Sigmoid colon (tissue), 7 donors: ENCODE measurements around the gene PITHD1. TPM values are rescaled to one million over a fixed set of nuclear protein-coding genes. Genes with fewer than 3 reads are reported as not detected.
A peak's percentile ranks its signal among the peaks of the same experiment; 100 is the strongest.
"Not testable (repeated sequence)": the region's sequence is repeated elsewhere in the genome, so short reads cannot be mapped to it uniquely, and the experiment has no call there.

Experiments used
- DNase-seq: peaks from one replicate; pipeline ENCODE4 v3.0.0-alpha.2; 2019
- H3K27ac ChIP-seq, 4 donors: fragments of 200-600 bp; sonication (generic); one replicate each; pipeline ENCODE4 v1.5.1; 2016 to 2019; ENCODE audit warnings: mild to moderate bottlenecking in 1 of 4
- H3K27me3 ChIP-seq, 3 donors: fragments of 200-600 bp; sonication (generic); one replicate each; pipeline ENCODE4 v1.5.1; 2019; ENCODE audit warnings: mild to moderate bottlenecking in 1 of 3
- H3K36me3 ChIP-seq, 4 donors: fragments of 200-600 bp; sonication (generic); one replicate each; pipeline ENCODE4 v1.5.1; 2016 to 2019
- H3K4me1 ChIP-seq, 4 donors: fragments of 200-600 bp; sonication (generic); one replicate each; pipeline ENCODE4 v1.5.1; 2017 to 2019
- H3K4me3 ChIP-seq, 4 donors: fragments of 200-600 bp; sonication (generic); one replicate each; pipeline ENCODE4 v1.5.1; 2017 to 2019; ENCODE audit warnings: mild to moderate bottlenecking in 2 of 4, moderate library complexity in 1 of 4
- H3K9me3 ChIP-seq, 4 donors: fragments of 200-600 bp in 3 of 4; sonication (generic) in 3 of 4; one replicate each; pipeline versions ENCODE4 v1.5.1 to v1.6.1; 2013 to 2019
- CTCF ChIP-seq, 4 experiments: fragments of 450-650 bp in 3 of 4; fragments of 200-600 bp in 1 of 4; IDR thresholded peaks; one replicate each; pipeline ENCODE4 v1.5.1; 2016 to 2019; ENCODE audit warnings: antibody characterized with exemption in 4 of 4, mild to moderate bottlenecking in 3 of 4, moderate library complexity in 2 of 4
- EP300 ChIP-seq, 4 donors: sonication (generic); formaldehyde crosslinking; IDR thresholded peaks; one replicate each; pipeline ENCODE4 v1.6.1; 2017; ENCODE audit warnings: antibody characterized with exemption in 4 of 4
- POLR2A ChIP-seq, 2 donors: fragments of 450-650 bp; IDR thresholded peaks; one replicate each; pipeline ENCODE4 v1.6.1; 2016; ENCODE audit warnings: antibody characterized with exemption in 2 of 2, mild to moderate bottlenecking in 2 of 2, moderate library complexity in 2 of 2
- POLR2AphosphoS5 ChIP-seq, 4 donors: sonication (generic); formaldehyde crosslinking; IDR thresholded peaks; one replicate each; pipeline ENCODE4 v1.6.1; 2017; ENCODE audit warnings: antibody characterized with exemption in 4 of 4
- WGBS, 2 donors: extraction: QIAGEN DNeasy Blood & Tissue Kit; methylation state at CpG; one replicate each; pipeline ENCODE4 v1.1.7; 2013; 5-methylcytosine and 5-hydroxymethylcytosine counted together
- intact Hi-C: fragments of 100-400 bp; cut with DNase I; formaldehyde crosslinking; loops from one replicate; pipeline ENCODE4 v1.15.1; 2023
- polyA plus RNA-seq, 3 donors: library from polyadenylated mRNA; stranded (reverse); fragments of 200-250 nt; gene quantifications; one replicate each; pipeline ENCODE4 v1.2.3, GENCODE V29; 2013
- total RNA-seq, 4 donors: library from RNA; depleted of rRNA; stranded (reverse); fragments of >200 nt; gene quantifications; one replicate each; pipeline ENCODE4 v1.1.0, GENCODE V29; 2016
- donor health status: healthy with polysubstance abuse.
- donor health status: Bipolar disorder and iron deficiency.
- donor health status: healthy.

PITHD1 gene
- 10 to 100 TPM; 47.9 to 78.7 (median 50.9) TPM for total RNA-seq
- polyA plus RNA-seq: 10 to 100 TPM; 41.2 to 47.2 (median 42.0) TPM

- H3K9me3 ChIP-seq: no peaks in the 10 kb centered on the region
- 0 to 1% methylated on average over 89 to 91 of the region's 91 CpGs for WGBS, 2 donors
- H3K4me1 ChIP-seq: peaks cover 0 to 36% (median 24%) of the 10 kb centered on the region in 4 donors
- peaks cover 0 to 31% (median 0%) of the 10 kb centered on the region in 4 donors for H3K36me3 ChIP-seq
- peak within 1 kb of the TSS; percentile 60 to 100 (median 82) for H3K4me3 ChIP-seq
- no peaks in the 10 kb centered on the region for H3K27me3 ChIP-seq
- peak; percentile 94 for DNase-seq
- peak within 1 kb of the TSS; percentile 80 to 96 (median 90) for H3K27ac ChIP-seq
- TF ChIP-seq POLR2AphosphoS5 (IDR thresholded peaks at IDR 0.05): peak; percentile 85 to 94 (median 93)
- TF ChIP-seq POLR2A (IDR thresholded peaks at IDR 0.05): peak; percentile 22 to 39
- TF ChIP-seq EP300 (IDR thresholded peaks at IDR 0.05): no peak
- no peak for TF ChIP-seq CTCF (IDR thresholded peaks at IDR 0.05)
- intact Hi-C loops: loop anchor here (10.0 kb wide), 2 partner anchors 87 to 337 kb away; partner anchors contain the start of genes FUCA1 and MYOM3
Observed at GRCh38 chr1:23777979-23778814, at the start of gene PITHD1. Gene PITHD1, plus strand, starts transcription at chr1:23778418. Its CDS starts 98 bp downstream, at chr1:23778516.

- TF ChIP-seq POLR2A (IDR thresholded peaks at IDR 0.05) (no peak), CTCF (IDR thresholded peaks at IDR 0.05) (no peak), EP300 (IDR thresholded peaks at IDR 0.05) (no peak), POLR2AphosphoS5 (IDR thresholded peaks at IDR 0.05) (no peak)
Observed at GRCh38 chr1:23732363-23733224, 45.6 kb upstream of the PITHD1 start.

GRCh38 chr1:23733281-23733680 lies 44.9 kb upstream of the PITHD1 start:
- H3K4me1 ChIP-seq, H3K36me3 ChIP-seq, H3K4me3 ChIP-seq, DNase-seq, intact Hi-C loops, H3K27me3 ChIP-seq, H3K27ac ChIP-seq, H3K9me3 ChIP-seq: not testable (repeated sequence)
- 28 to 77% methylated on average over 5 of the region's 5 CpGs for WGBS, 2 donors

More at GRCh38 chr1:23732363-23733224, 45.6 kb upstream of the PITHD1 start:
- no peak for DNase-seq
- no peaks in the 10 kb centered on the region for H3K27me3 ChIP-seq
- no peak overlapping the region for H3K27ac ChIP-seq
- WGBS, 2 donors: 70 to 87% methylated on average over 10 of the region's 10 CpGs
- no peaks in the 10 kb centered on the region for H3K4me1 ChIP-seq
- no peak overlapping the region for H3K4me3 ChIP-seq
- intact Hi-C loops: no loop called here
- no peaks in the 10 kb centered on the region for H3K9me3 ChIP-seq
- H3K36me3 ChIP-seq: no peaks in the 10 kb centered on the region

- H3K4me3 ChIP-seq: no peak overlapping the region
- TF ChIP-seq CTCF (IDR thresholded peaks at IDR 0.05): no peak
- TF ChIP-seq POLR2AphosphoS5 (IDR thresholded peaks at IDR 0.05): no peak
- no peak for TF ChIP-seq POLR2A (IDR thresholded peaks at IDR 0.05)
- no peak for TF ChIP-seq EP300 (IDR thresholded peaks at IDR 0.05)
- H3K27me3 ChIP-seq: no peaks in the 10 kb centered on the region
- intact Hi-C loops: no loop called here
- no peaks in the 10 kb centered on the region for H3K9me3 ChIP-seq
- no peak overlapping the region for H3K27ac ChIP-seq
- no peaks in the 10 kb centered on the region for H3K4me1 ChIP-seq
- WGBS, 2 donors: 90 to 93% methylated on average over 7 of the region's 7 CpGs
- H3K36me3 ChIP-seq: no peaks in the 10 kb centered on the region
- no peak for DNase-seq
Observed at GRCh38 chr1:23736437-23737134, 41.6 kb upstream of the PITHD1 start.
